HG02884 (cell line): ENCODE results near the gene RXRB.
"Not testable (repeated sequence)": the region's sequence is repeated elsewhere in the genome, so short reads cannot be mapped to it uniquely, and the experiment has no call there.

Experiments
- ATAC-seq: cut with Tn5 transposase; IDR thresholded peaks from one replicate; pipeline ENCODE4 v1.9.1; 2021; ENCODE audit warnings: mild to moderate bottlenecking, moderate library complexity; ENCODE audit not compliant: unreplicated experiment

The RXRB gene

DNA sequence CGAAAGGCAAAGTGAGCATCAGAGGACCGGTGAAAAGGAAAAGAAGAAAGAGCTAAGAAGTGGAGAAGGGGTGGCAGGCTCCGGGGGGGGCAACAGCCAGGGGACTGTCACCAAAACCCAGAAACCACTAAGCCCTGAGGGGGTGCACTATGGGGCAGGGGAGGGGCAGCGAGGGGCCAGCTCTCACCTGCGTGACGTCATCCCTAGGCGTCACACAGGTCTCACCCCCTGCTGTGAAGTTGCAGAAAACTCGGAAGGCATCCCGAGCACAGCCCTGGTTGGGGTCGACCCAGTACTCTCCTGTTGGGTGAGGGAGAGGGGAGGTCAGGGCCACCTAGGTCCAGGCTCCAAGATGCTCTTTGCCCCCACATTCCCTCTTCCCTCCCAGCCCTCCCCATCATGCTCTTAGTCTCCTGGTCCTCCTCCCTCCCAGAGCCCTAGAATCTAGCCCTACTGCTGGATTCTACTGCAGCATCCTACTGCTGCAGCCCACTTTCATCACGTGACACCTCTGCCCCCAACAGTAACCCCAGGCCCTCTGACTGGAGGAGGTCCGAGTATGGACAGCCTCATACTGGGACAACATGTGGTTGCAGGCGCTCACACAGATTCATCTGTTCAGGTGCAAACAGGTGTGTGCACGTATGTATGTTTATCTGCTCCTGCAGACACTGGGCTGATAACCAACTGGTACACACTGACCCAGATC is 35.6 kb downstream of the RXRB start:
- ATAC-seq = no peak

DNA sequence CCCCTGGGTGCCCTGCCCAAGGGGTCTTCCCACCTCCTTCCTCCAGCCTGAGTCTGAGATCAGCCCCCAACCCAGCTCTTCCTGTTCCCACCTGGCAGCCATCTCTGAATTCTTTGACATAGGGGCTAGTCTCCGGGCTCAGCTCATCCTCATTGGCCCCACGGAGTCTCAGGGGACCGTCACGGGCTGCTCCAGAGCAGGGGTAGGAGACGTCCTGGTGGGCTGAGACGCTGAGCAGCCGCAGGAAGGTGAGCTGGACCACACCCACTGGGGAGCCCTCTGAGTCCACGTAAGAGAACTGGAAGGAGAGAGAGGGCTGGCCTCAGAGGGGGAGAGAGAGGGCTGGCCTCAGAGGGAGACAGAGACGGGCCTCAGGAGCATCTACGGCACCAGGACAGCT is 36.3 kb downstream of the RXRB start:
- ATAC-seq = no peak

DNA sequence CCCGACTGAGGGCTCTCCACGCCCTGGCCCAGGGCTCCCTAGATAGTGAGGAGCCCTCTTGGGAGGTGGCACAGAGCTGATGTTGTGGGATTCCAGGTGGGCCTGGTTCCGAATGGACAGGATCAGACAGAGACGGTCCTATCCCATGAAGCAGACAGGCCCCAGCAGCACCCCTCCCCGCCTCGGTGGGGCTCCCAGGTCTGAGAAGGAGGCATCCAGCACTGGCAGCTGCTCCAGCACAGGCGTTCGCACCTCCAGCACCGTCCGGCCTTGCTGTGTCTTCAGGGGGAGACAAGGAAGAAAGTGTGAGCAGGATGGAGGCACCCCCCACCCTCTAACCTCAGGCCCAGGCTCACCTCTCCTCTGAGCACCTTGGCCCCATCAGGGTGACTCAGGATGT is 36.9 kb downstream of the RXRB start:
- no peak for ATAC-seq

DNA sequence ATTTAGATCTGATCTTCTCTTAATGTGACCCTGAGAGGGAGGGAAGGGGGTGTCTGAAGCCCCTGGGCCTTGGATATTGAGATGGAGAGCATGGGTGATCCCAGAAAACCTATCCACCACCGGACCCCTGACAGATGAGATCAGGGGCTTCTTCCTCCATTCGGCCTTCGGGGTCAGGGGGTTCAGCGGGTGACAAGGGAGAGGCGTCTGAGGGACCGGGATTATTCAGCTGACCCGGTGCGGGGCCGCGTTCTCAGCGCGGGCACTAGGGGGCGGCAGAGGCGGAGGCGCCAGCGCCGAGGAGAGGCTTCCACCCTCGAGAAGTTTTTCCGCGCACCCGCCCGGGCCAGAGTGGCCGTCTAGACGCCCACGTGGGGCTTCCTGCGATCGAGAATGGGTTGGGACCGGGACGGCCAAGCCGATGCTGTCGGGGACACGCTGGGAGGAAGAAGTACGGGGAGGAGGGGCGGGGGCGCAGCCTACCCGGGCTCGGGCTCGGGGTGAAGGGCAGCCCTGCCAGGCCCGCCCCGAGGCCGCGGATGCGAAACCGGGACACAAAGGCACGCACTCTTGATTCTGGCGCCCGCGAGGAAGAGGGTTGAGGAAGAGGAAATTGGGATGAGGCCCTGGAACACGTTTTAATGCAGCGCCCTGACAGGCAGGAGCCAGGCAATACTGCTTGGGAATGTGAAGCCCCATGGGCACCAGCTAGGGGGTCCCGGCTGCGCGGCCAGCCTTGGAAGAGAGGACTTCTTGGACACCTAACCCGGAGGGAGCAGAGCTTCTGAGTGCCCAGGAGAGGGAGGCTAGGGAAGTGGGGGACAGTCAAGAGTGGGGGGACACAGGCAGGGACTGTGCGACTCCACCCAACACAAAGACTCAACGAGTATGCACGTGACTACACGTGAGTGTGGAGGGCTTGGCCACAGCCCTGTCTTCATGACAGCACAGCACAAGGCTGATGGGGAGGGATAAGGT is 38.8 kb downstream of the RXRB start:
- peak; percentile 48 for ATAC-seq

DNA sequence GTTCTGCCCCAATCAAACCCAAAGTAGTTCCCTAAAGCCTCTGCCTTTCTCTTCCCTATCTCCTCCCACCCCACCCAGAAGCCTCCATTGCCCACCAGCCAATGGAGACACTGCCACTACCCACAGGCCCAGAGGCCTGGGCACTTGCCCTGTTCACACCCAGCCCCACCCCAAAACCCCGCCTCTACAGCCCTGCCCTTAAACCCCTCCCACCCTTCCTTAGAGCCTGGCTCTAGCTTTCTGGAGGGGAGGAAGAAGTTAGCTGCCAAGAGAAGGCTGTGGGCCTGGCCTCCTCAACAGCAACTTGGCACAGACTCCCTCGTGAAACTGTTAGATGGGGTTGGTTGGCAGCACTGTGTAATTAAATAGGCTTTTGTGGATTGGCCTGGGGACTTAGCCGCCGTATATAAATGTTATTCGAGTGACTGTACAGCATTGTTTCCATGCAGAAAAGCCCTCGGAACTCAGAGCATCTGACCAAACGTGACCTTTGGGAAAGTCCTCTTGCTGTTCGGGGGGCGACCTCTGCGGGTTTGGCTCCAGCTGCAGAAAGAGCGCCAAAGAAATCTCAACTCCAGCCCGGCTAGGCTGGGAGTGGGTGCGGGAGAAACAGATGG is 39.6 kb downstream of the RXRB start:
- ATAC-seq = no peak

DNA sequence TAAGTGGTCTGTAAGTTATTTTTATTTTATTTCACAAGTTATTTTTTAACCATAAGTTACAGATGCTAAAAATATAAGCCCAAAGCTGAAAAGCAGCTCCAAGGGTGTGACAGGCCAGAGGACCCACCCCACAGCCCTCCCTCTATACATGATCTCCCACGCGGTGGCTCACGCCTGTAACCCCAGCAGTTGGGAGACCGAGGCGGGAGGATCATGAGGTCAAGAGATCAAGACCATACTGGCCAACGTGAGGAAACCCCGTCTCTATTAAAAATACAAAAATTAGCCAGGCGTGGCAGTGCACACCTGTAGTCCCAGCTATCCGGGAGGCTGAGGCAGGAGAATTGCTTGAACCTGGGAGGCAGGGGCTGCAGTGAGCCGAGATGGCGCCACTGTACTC is 40.4 kb downstream of the RXRB start:
- ATAC-seq = no peak

DNA sequence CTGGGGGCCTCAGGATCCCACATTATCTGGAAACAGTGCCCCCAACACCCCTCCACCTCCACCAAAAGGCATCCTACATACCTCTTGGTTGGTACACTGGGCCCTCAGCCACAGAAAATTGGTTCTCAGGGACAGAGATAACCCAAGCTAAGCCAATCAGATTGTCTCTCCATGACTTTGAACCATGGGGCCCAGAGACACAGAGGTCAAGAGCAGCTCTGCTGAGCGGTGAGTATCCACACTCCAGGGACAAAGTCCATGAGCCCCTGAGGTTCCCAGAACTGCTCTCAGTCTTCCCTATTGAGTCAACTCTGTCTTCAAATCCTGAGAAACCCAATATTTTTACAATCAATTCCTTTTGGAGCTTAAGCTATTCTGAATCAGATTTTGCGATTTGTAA is 43.5 kb downstream of the RXRB start:
- ATAC-seq = no peak

DNA sequence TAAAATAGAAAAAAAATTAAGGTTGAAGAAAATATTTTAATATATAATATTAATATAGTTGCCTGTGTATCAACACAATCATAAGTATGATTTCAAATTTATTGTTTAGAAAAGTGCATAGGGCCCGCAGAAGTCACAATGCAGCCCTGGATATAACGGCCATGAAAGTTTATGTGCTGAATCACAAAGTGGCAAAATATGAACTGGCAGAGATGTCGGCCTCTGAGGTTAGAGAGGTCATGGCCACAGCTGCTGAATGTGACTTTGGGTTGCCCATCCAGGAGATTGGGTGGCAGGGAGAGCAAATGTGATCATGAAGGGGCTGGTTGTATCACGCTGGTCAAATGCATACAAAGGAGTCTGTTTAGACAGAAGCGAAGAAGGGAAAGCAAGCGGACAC is 43.9 kb downstream of the RXRB start:
- ATAC-seq = no peak

DNA sequence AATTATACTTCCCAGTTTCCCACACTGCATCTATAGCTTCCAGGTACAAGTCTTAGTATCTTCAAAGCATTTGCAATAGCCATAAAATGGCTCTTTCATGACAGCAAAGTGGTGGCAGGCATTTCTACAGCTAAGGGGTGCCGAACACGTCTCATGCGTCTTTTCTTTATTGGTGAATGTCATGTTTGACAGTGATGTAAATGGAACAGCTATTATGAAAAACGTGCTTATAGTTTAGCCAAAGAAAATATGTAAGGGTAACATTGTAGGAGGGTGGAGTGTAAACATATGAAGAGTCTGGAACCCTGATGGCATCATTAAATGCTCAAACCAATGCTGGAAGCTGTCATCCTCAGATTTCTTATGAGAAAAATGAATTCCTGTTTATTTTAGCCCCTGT is 46.1 kb downstream of the RXRB start:
- no peak for ATAC-seq

DNA sequence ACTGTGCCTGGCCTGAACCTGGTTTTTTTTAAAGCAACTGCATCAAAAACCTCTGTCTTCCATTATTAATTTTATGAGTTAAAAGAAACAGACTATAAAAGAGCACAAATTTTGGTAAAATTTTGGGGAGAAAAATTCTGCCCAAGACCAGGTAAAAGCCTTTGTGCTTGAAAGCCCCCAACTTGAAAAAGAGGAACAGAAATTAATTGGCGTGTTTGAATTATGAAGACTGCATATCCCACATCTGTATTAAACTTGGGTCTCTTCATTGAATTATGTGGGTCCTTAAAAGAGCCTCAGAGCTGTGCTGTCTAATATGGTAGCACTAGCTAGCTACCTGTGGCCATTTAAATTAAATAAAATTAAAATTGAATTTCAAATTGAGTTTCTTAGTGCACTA is 49.4 kb downstream of the RXRB start:
- no peak for ATAC-seq

DNA sequence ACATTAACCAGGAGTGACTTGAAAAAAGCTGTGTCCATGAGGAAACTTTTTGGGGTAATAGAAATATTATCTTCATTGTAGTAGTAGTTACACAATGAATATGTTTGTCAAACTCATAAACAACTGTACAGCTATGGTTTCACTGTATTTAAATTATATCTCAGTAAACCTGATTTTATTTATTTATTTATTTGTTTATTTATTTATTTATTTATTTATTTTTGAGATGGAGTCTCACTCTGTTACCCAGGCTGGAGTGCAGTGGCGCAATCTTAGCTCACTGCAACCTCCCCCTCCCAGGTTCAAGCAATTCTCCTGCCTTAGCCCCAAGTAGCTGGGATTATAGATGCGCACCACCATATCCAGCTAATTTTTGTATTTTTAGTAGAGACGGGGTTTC is 49.9 kb downstream of the RXRB start:
- ATAC-seq = not testable (repeated sequence)

DNA sequence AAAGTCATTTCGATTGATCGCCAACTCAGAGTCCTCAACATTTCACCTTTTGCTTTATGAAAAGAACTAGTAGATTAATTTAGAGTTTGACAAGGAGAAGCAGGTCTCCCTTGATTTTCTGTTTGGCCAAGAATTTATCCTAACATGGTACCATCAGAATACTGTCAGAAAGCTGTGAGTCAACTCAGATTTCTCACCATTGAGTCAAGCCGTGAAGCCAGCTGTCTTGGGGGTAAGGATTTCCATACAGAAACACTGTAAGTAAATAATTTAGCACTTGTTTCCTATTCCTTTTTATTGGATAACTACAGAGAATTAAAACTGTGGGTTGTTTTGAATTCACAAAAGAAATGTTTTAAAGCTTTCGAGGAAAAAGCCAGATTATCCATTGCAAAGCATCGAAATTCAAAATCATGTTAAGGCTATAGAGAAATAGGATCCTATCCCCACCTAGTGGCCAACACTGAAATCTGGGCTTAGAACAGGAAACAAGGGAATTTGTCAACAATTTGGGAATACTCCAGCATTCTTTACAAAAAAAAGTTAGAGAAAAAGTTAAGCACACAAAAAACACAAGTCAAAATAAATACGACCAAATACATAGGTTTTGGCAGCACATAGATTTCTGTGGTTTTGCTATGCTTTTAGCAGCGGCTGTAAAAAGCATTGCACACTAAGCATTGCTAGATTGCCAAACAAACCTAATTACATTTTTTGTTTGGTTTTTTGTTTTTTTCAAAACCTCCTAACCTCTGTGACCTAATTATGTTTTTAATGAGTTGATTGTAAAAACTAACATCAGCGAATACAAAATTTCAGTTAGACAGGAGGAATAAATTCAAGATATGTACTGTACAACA is 52.4 kb downstream of the RXRB start:
- ATAC-seq = no peak

DNA sequence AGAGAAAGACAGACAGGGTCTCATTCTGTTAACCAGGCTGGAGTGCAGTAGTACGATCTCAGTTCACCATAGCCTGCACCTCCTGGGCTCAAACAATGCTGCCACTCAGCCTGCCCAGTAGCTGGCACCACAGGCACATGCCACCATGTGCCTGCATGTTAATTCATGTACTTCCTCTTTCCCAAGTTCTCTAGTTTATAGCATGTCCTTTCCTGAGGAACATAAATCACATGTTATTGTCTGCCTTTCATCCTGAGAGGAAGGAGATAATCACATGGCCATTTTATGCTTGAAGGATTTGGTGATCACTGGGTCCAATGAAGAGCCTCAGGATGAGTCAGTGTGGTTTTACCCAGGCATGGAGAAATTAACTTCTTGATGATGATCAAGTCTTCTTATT is 56.1 kb downstream of the RXRB start:
- ATAC-seq = no peak
